ENCODE measurements around the gene DUSP1. TPM values are rescaled to one million over a fixed set of nuclear protein-coding genes. Genes with fewer than 3 reads are reported as not detected.

DUSP1 gene
- total RNA-seq (100 to 1,000 TPM; 310 to 377 TPM), polyA plus RNA-seq (1,000 to 10,000 TPM in 1 of 2 donors, 100 to 1,000 TPM in 1; 138 to 1,153 TPM)
- long read RNA-seq, donor 1, transcript DUSP1-201 (4 exons, 2,019 nt) = major isoform, 101 of 137 reads
- long read RNA-seq, donor 1, partial matches to known transcripts = 26 of 137 reads
- long read RNA-seq, donor 1, other reads (novel, unspliced or antisense) = 10 of 137 reads
- long read RNA-seq, donor 2, transcript DUSP1-201 (4 exons, 2,019 nt) = major isoform, 14 of 14 reads
- long read RNA-seq, donor 2, partial matches to known transcripts = 0 of 14 reads
- long read RNA-seq, donor 2, other reads (novel, unspliced or antisense) = 0 of 14 reads
- long read RNA-seq, donor 3, transcript DUSP1-201 (4 exons, 2,019 nt) = major isoform, 38 of 45 reads
- long read RNA-seq, donor 3, partial matches to known transcripts = 0 of 45 reads
- long read RNA-seq, donor 3, other reads (novel, unspliced or antisense) = 7 of 45 reads
- long read RNA-seq, donor 4, transcript DUSP1-201 (4 exons, 2,019 nt) = major isoform, 16 of 16 reads
- long read RNA-seq, donor 4, partial matches to known transcripts = 0 of 16 reads
- long read RNA-seq, donor 4, other reads (novel, unspliced or antisense) = 0 of 16 reads
- long read RNA-seq, donor 5, transcript DUSP1-201 (4 exons, 2,019 nt) = major isoform, 70 of 105 reads
- long read RNA-seq, donor 5, partial matches to known transcripts = 25 of 105 reads
- long read RNA-seq, donor 5, other reads (novel, unspliced or antisense) = 10 of 105 reads

GRCh38 chr5:172770675-172771438, at the start of gene DUSP1:
DUSP1 (minus strand) TSS chr5:172771195; CDS start chr5:172770952, 243 bp downstream.
- DNase-seq (peak; percentile 98 to 99 (median 99)), ATAC-seq (ENCODE audit: insufficient read depth, low FRiP score) (peak; percentile 68)
- peak within 1 kb of the TSS; percentile 78 for H3K4me3 ChIP-seq
- peaks cover 17 to 32% (median 23%) of the 10 kb centered on the region in 4 donors for H3K36me3 ChIP-seq (ENCODE audit: control insufficient read depth in 4 of 4, insufficient read depth in 4 of 4, low read length in 4 of 4)
- no peak for TF ChIP-seq CTCF (IDR thresholded peaks at IDR 0.05; ENCODE audit: control extremely low read depth, extremely low read depth)
- no peaks in the 10 kb centered on the region for H3K27me3 ChIP-seq (ENCODE audit: control insufficient read depth in 3 of 3, insufficient read depth in 3 of 3, low read length in 2 of 3)
- H3K27ac ChIP-seq (ENCODE audit: low read depth in 1 of 2, low read length in 1 of 2) = peak within 1 kb of the TSS; percentile 98 to 100
- peaks cover 0 to 2% (median 0%) of the 10 kb centered on the region in 4 donors for H3K9me3 ChIP-seq (ENCODE audit: control insufficient read depth in 4 of 4, insufficient read depth in 3 of 4, low read length in 3 of 4)
- WGBS, 2 donors = 0 to 1% methylated on average over 70 to 89 of the region's 89 CpGs
- peaks cover 0 to 39% (median 20%) of the 10 kb centered on the region in 5 donors for H3K4me1 ChIP-seq (ENCODE audit: control insufficient read depth in 5 of 5, insufficient read depth in 5 of 5, low read length in 5 of 5)
- H3K9ac ChIP-seq (ENCODE audit: insufficient read depth in 1 of 2, low read length in 2 of 2) = peak within 1 kb of the TSS; percentile 98

- peak in 2 of 3 donors; percentile 29 to 60 for DNase-seq
- no peaks in the 10 kb centered on the region for H3K27me3 ChIP-seq (ENCODE audit: control insufficient read depth in 3 of 3, insufficient read depth in 3 of 3, low read length in 2 of 3)
Measured at GRCh38 chr5:172820046-172820767, 49.2 kb upstream of the DUSP1 start.

More at GRCh38 chr5:172820046-172820767, 49.2 kb upstream of the DUSP1 start:
- Histone ChIP-seq H3K9ac (ENCODE audit: insufficient read depth in 1 of 2, low read length in 2 of 2) (no peak overlapping the region), H3K9me3 (ENCODE audit: control insufficient read depth in 4 of 4, insufficient read depth in 3 of 4, low read length in 3 of 4) (peaks cover 0 to 2% (median 0%) of the 10 kb centered on the region in 4 donors), H3K4me3 (no peak overlapping the region), H3K4me1 (ENCODE audit: control insufficient read depth in 5 of 5, insufficient read depth in 5 of 5, low read length in 5 of 5) (peaks cover 0 to 14% (median 3%) of the 10 kb centered on the region in 5 donors), H3K36me3 (ENCODE audit: control insufficient read depth in 4 of 4, insufficient read depth in 4 of 4, low read length in 4 of 4) (no peaks in the 10 kb centered on the region), H3K27ac (ENCODE audit: low read depth in 1 of 2, low read length in 1 of 2) (peak overlapping the region in 1 of 2 donors; percentile 52)
- TF ChIP-seq CTCF (IDR thresholded peaks at IDR 0.05; ENCODE audit: control extremely low read depth, extremely low read depth) = no peak
- 44 to 74% methylated on average over 16 of the region's 16 CpGs for WGBS, 2 donors
- peak; percentile 24 for ATAC-seq (ENCODE audit: insufficient read depth, low FRiP score)
